Lung (tissue), 12 donors: Measurements from ENCODE around the gene ZNF335. TPM values are rescaled to one million over a fixed set of nuclear protein-coding genes. Genes with fewer than 3 reads are reported as not detected.
A peak's percentile ranks its signal among the peaks of the same experiment; 100 is the strongest.

Source experiments
- ATAC-seq: fragments of 200-7000 bp; cut with Tn5 transposase; one replicate; pipeline ENCODE4 v1.9.1; 2020; ENCODE audit warnings: moderate number of reproducible peaks; ENCODE audit not compliant: insufficient read depth, low FRiP score
- DNase-seq, 3 donors: peaks; one replicate each; pipeline ENCODE4 v3.0.0-alpha.2; 2013 to 2017
- H3K27ac ChIP-seq, 2 donors: one replicate each; pipeline ENCODE4 v1.5.1; 2013; ENCODE audit warnings: mild to moderate bottlenecking in 2 of 2, moderate library complexity in 2 of 2, control low read depth in 1 of 2, inconsistent platforms in 1 of 2, low read depth in 1 of 2, low read length in 1 of 2
- H3K27me3 ChIP-seq, 3 donors: one replicate each; pipeline ENCODE4 v1.5.1; 2013; ENCODE audit warnings: low read length in 2 of 3; ENCODE audit not compliant: control insufficient read depth in 3 of 3, insufficient read depth in 3 of 3
- H3K36me3 ChIP-seq, 4 donors: one replicate each; pipeline ENCODE4 v1.5.1; 2013; ENCODE audit warnings: low read length in 4 of 4, mild to moderate bottlenecking in 1 of 4, moderate library complexity in 1 of 4; ENCODE audit not compliant: control insufficient read depth in 4 of 4, insufficient read depth in 4 of 4
- H3K4me1 ChIP-seq, 5 donors: one replicate each; pipeline ENCODE4 v1.5.1; 2013; ENCODE audit warnings: low read length in 5 of 5, mild to moderate bottlenecking in 2 of 5, moderate library complexity in 1 of 5; ENCODE audit not compliant: control insufficient read depth in 5 of 5, insufficient read depth in 5 of 5
- H3K4me3 ChIP-seq: one replicate; pipeline ENCODE4 v1.5.1; 2013; ENCODE audit warnings: mild to moderate bottlenecking, control low read depth, moderate library complexity
- H3K9ac ChIP-seq, 2 donors: one replicate each; pipeline ENCODE4 v1.5.1; 2013; ENCODE audit warnings: low read length in 2 of 2, control low read depth in 1 of 2; ENCODE audit not compliant: insufficient read depth in 1 of 2
- H3K9me3 ChIP-seq, 4 donors: one replicate each; pipeline ENCODE4 v1.5.1; 2013; ENCODE audit warnings: low read length in 3 of 4, mild to moderate bottlenecking in 1 of 4, moderate library complexity in 1 of 4; ENCODE audit not compliant: control insufficient read depth in 4 of 4, insufficient read depth in 3 of 4
- WGBS, 2 donors: extraction: QIAGEN DNeasy Blood & Tissue Kit; methylation state at CpG; one replicate each; pipeline ENCODE4 v1.1.7; 2013; 5-methylcytosine and 5-hydroxymethylcytosine counted together
- polyA plus RNA-seq, 2 donors: library from polyadenylated mRNA; stranded (reverse); fragments of 200-250 nt; gene quantifications; one replicate each; pipeline ENCODE4 v1.2.1, GENCODE V29; 2013
- total RNA-seq, 2 donors: library from RNA; depleted of rRNA in 1 of 2; stranded (reverse); fragments of >200 nt in 1 of 2; gene quantifications; one replicate each; pipeline ENCODE4 v1.2.1, GENCODE V29; 2014 to 2021
- TF ChIP-seq, protein P1 (sequence below): IDR thresholded peaks from 2 replicates; pipeline ENCODE4 v1.5.1; 2012; ENCODE audit warnings: mild to moderate bottlenecking; ENCODE audit errors: control extremely low read depth, extremely low read depth
- donor health status: control.
- donor health status: control.
- donor health status: Bipolar disorder and iron deficiency.
- donor health status: healthy.
- donor health status: DM: yes; HTN: yes; CAD: no.

The ZNF335 gene
- total and polyA plus RNA-seq, 4 donors = 12.8 to 23.6 (median 16.0) TPM

DNA sequence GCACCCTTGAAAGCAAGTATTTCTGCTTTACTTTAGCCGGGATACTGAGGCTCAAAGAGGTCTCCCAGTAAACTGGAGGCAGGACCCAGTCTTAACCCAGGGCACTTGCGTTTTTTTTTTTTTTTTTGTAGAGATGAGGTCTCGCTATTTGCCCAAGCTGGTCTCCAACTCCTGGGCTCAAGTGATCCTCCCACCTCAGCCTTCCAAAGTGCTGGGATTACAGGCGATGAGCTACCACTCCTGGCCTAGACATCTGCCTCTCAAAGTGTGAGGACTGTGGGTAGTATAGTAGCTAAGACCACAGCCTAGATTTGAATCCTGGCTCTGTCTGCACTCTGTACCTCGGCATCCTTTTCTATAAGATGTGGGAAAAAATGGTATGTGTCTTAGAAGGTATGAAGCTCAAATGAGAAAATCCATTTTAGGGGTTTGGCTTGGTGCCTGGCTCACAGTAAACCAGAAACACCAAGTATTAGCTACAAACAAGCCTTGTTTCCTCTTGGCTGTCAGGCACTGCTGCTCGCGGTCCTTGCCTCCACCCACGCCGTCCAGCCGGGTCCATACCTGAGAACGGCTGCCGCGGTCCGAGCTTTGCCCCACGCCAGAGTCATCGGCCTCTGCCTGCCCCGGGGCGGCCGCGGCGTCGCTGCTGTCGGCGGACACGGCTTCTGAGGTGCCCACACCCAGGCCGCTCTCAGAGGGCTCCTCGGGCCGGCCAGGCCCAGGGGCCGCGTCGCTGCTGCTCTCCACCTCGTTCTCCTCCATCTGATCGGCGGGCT lies 1.2 kb downstream of the ZNF335 start:
- Histone ChIP-seq H3K36me3 (peaks cover 6 to 24% (median 14%) of the 10 kb centered on the region in 4 donors), H3K9me3 (peaks cover 0 to 2% (median 0%) of the 10 kb centered on the region in 4 donors), H3K27ac (peak overlapping the region; percentile 99), H3K27me3 (no peaks in the 10 kb centered on the region), H3K4me1 (peaks cover 0 to 22% (median 2%) of the 10 kb centered on the region in 5 donors), H3K4me3 (peak overlapping the region; percentile 85), H3K9ac (peak overlapping the region; percentile 66 to 85)
- ATAC-seq (no peak), DNase-seq (peak in 2 of 3 donors; percentile 22 to 38)
- 10 to 19% methylated on average over 33 to 34 of the region's 34 CpGs for WGBS, 2 donors
- TF ChIP-seq, protein P1, sequence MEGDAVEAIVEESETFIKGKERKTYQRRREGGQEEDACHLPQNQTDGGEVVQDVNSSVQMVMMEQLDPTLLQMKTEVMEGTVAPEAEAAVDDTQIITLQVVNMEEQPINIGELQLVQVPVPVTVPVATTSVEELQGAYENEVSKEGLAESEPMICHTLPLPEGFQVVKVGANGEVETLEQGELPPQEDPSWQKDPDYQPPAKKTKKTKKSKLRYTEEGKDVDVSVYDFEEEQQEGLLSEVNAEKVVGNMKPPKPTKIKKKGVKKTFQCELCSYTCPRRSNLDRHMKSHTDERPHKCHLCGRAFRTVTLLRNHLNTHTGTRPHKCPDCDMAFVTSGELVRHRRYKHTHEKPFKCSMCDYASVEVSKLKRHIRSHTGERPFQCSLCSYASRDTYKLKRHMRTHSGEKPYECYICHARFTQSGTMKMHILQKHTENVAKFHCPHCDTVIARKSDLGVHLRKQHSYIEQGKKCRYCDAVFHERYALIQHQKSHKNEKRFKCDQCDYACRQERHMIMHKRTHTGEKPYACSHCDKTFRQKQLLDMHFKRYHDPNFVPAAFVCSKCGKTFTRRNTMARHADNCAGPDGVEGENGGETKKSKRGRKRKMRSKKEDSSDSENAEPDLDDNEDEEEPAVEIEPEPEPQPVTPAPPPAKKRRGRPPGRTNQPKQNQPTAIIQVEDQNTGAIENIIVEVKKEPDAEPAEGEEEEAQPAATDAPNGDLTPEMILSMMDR = no peak

DNA sequence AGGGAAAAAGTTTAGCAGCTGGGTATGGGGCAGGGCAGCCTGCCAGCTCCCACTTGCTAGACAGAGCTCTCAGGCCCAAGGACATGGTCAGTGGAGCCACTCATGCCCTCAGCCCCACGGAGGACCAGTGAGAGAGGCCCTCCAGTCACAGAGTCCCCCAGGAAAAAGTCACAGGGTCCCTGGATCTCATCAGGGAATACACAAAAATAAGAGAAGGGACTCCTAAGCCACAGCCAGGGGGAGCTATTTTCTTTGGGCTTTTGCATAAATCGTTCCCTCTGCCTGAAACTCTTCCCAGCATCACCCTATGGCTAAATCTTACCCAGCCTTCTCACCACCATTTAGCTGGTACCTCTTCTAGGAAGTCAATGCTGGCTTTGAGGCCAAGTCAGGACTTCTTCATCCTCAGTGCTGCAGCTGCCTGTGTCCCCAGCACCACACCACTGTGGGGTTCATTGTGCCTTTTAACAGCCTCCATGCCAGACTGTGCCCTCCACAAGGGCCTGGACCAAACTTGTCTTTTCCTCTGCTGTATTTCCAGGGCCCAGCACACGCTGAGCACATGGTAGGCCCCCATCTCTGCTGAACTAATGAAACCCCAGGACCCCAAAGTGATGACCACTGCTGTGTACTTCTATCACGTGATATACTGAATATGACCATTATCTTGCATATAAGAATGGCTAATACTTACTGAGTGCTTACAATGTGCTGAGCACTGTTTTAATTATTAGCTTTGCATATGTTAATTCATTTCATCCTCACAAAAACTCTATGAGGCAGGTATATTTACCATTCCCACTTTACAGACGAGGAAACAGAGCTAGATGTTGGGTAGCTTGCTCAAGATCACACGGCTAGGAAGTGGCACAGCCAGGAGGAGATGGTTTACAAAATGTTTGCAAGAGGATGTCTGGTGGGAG lies 2.0 kb downstream of the ZNF335 start:
- Histone ChIP-seq H3K36me3 (peaks cover 11 to 32% (median 14%) of the 10 kb centered on the region in 4 donors), H3K9me3 (peaks cover 0 to 2% (median 0%) of the 10 kb centered on the region in 4 donors), H3K4me1 (peaks cover 0 to 22% (median 2%) of the 10 kb centered on the region in 5 donors), H3K27me3 (no peaks in the 10 kb centered on the region), H3K4me3 (peak overlapping the region; percentile 20), H3K27ac (peak overlapping the region in 1 of 2 donors; percentile 12), H3K9ac (peak overlapping the region; percentile 66 to 85)
- peak in 2 of 3 donors; percentile 34 to 55 for DNase-seq
- ATAC-seq = no peak
- 35 to 37% methylated on average over 6 of the region's 6 CpGs for WGBS, 2 donors
- TF ChIP-seq, protein P1 = peak; percentile 12

DNA sequence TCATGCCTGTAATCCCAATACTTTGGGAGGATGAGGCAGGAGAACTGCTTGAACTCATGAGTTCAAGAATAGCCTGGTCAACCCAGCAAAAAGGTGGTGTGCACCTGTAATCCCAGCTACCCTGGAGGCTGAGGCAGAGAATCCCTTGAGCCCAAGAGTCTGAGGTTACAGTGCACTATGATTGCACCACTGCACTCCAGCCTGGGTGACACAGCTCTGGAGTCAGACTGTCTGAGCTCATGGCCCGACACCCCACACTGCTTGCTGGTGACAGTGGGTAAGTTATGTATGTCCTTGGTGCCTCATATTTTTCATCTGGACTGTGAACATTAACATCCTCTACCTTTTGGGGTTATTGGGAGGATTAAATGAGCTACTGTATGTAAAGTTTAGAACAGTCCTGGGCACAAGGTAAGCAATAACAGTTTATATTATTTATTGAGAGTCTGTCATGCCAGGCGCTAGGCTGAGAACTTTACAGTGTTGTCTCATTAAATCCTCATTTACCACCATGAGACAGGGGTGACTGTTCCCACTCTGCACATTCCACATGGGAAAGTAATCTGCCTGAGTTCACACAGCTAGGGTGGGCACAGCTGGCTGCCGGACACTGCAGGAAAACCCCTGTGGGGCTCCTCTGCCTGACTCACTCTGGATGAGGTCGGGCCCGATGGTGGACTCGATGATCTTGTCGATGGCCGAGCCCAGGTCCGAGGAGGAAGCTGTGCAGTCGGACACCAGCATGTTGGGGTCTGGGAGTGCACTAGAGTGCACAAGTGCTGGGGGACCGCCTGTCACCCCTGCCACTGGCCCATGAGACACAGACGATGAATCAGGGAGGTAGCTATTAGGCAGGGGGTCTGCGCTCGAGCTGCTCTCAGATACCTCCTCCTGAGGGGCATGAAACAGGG lies 2.9 kb downstream of the ZNF335 start:
- Histone ChIP-seq H3K36me3 (peaks cover 13 to 36% (median 14%) of the 10 kb centered on the region in 4 donors), H3K9me3 (peaks cover 0 to 2% (median 0%) of the 10 kb centered on the region in 4 donors), H3K4me1 (peaks cover 0 to 22% (median 2%) of the 10 kb centered on the region in 5 donors), H3K27ac (peak overlapping the region in 1 of 2 donors; percentile 12), H3K9ac (no peak overlapping the region), H3K27me3 (no peaks in the 10 kb centered on the region), H3K4me3 (no peak overlapping the region)
- DNase-seq = no peak
- ATAC-seq = no peak
- TF ChIP-seq, protein P1 = no peak
- WGBS, 2 donors = 89% methylated on average over 14 of the region's 14 CpGs
